K562 (cell line): Measurements from ENCODE around the gene ZDHHC12. TPM values are rescaled to one million over a fixed set of nuclear protein-coding genes. Genes with fewer than 3 reads are reported as not detected.
A peak's percentile ranks its signal among the peaks of the same experiment; 100 is the strongest.

Source experiments
- CEBPZ ChIP-seq: fragments of 150-350 bp; IDR thresholded peaks from 2 replicates; pipeline ENCODE4 v1.6.1; 2014; ENCODE audit warnings: low read depth, mild to moderate bottlenecking, low read length, borderline replicate concordance
- EP400 ChIP-seq: fragments of 450-650 bp; IDR thresholded peaks from 2 replicates; pipeline ENCODE4 v1.6.1; 2017; ENCODE audit warnings: antibody characterized with exemption, mild to moderate bottlenecking, moderate library complexity
- HMBOX1 ChIP-seq: sonication (generic); IDR thresholded peaks from 2 replicates; pipeline ENCODE4 v1.6.1; 2016
- XRCC5 ChIP-seq: fragments of 200-400 bp; formaldehyde crosslinking; IDR thresholded peaks from 2 replicates; pipeline ENCODE4 v1.6.1; 2017; ENCODE audit warnings: low read depth, mild to moderate bottlenecking, low read length
- ZBTB1 ChIP-seq: sonication (generic); formaldehyde crosslinking; IDR thresholded peaks from 2 replicates; pipeline ENCODE4 v1.8.1; 2023; ENCODE audit warnings: missing genetic modification reagents, low read depth, mild to moderate bottlenecking, borderline replicate concordance
- ZMIZ1 ChIP-seq, 2 experiments: fragments of 150-350 bp in 1 of 2; IDR thresholded peaks; 2 replicates each; pipeline ENCODE4 v1.6.1; 2012 to 2016; ENCODE audit warnings: low read depth in 2 of 2, low read length in 2 of 2, mild to moderate bottlenecking in 1 of 2, moderate library complexity in 1 of 2
- ZNF24 ChIP-seq: fragments of 450-650 bp; IDR thresholded peaks from 2 replicates; pipeline ENCODE4 v1.6.1; 2016
- ZNF444 ChIP-seq: fragments of 250-450 bp; sonication (Bioruptor Pico); IDR thresholded peaks from 2 replicates; pipeline ENCODE4 v1.4.0; 2020; ENCODE audit warnings: mild to moderate bottlenecking, moderate library complexity
- polyA plus RNA-seq, 8 experiments: library from polyadenylated mRNA; depleted of rRNA in 4 of 8; stranded (reverse) in 5 of 8; unstranded in 3 of 8; fragments of >200 nt; fragmentation: Nextera tagmentation in 2 of 8; fragmentation: Illumina TruSeq in 1 of 8; extraction: Ambion mirVana in 2 of 8; extraction: Trizol in 1 of 8; gene quantifications; 2 replicates each; pipeline versions ENCODE4 v1.2.1 to v1.2.3, GENCODE V29; 2011 to 2014; ENCODE audit warnings: inconsistent platforms in 1 of 8, missing spikeins in 1 of 8
- total RNA-seq, 7 experiments: library from RNA; depleted of rRNA in 6 of 7; stranded (reverse); fragments of >200 nt in 6 of 7; fragmentation: Illumina TruSeq in 2 of 7; extraction: Trizol in 2 of 7; gene quantifications; 2 replicates each; pipeline versions ENCODE4 v1.2.1 to v1.2.3, GENCODE V29; 2011 to 2021; ENCODE audit warnings: low replicate concordance in 1 of 7
- TF ChIP-seq, protein P1 (sequence below): fragments of 450-650 bp; formaldehyde crosslinking; conservative IDR thresholded peaks from 2 replicates; pipeline ENCODE4 v1.4.0; 2022; ENCODE audit warnings: mild to moderate bottlenecking, missing genetic modification characterization
- TF ChIP-seq, protein P2 (sequence below): fragments of 450-650 bp; IDR thresholded peaks from 2 replicates; pipeline ENCODE4 v1.6.1; 2018; ENCODE audit not compliant: partially characterized antibody

The ZDHHC12 gene
- total and polyA plus RNA-seq, 9 of the 15 experiments (the other 6 are each of a cell fraction or from before 2014, with no cell fraction given), result 0.21 to 38.0 (median 13.8) TPM

GRCh38 chr9:128684325-128685199 is 39.4 kb downstream of the ZDHHC12 start (continued):
- TF ChIP-seq CEBPZ (no peak), HMBOX1 (peak; percentile 31; the same call in 1 of the 2 replicates), EP400 (no peak), XRCC5 (no peak), ZMIZ1 (IDR thresholded peaks at IDR 0.05; ENCODE audit: low read depth in 2 of 2, low read length in 2 of 2) (no peak), ZNF444 (CRISPR knock-in tag) (no peak), ZNF24 (no peak), ZBTB1 (CRISPR knock-in tag) (no peak)
- TF ChIP-seq, protein P1, sequence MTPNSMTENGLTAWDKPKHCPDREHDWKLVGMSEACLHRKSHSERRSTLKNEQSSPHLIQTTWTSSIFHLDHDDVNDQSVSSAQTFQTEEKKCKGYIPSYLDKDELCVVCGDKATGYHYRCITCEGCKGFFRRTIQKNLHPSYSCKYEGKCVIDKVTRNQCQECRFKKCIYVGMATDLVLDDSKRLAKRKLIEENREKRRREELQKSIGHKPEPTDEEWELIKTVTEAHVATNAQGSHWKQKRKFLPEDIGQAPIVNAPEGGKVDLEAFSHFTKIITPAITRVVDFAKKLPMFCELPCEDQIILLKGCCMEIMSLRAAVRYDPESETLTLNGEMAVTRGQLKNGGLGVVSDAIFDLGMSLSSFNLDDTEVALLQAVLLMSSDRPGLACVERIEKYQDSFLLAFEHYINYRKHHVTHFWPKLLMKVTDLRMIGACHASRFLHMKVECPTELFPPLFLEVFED, result no peak
- TF ChIP-seq, protein P2, sequence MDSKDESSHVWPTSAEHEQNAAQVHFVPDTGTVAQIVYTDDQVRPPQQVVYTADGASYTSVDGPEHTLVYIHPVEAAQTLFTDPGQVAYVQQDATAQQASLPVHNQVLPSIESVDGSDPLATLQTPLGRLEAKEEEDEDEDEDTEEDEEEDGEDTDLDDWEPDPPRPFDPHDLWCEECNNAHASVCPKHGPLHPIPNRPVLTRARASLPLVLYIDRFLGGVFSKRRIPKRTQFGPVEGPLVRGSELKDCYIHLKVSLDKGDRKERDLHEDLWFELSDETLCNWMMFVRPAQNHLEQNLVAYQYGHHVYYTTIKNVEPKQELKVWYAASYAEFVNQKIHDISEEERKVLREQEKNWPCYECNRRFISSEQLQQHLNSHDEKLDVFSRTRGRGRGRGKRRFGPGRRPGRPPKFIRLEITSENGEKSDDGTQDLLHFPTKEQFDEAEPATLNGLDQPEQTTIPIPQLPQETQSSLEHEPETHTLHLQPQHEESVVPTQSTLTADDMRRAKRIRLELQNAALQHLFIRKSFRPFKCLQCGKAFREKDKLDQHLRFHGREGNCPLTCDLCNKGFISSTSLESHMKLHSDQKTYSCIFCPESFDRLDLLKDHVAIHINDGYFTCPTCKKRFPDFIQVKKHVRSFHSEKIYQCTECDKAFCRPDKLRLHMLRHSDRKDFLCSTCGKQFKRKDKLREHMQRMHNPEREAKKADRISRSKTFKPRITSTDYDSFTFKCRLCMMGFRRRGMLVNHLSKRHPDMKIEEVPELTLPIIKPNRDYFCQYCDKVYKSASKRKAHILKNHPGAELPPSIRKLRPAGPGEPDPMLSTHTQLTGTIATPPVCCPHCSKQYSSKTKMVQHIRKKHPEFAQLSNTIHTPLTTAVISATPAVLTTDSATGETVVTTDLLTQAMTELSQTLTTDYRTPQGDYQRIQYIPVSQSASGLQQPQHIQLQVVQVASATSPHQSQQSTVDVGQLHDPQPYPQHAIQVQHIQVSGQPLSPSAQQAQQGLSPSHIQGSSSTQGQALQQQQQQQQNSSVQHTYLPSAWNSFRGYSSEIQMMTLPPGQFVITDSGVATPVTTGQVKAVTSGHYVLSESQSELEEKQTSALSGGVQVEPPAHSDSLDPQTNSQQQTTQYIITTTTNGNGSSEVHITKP, result no peak
